Right atrium auricular region (tissue), 2 donors: ENCODE results near the gene PPP1R9B. TPM values are rescaled to one million over a fixed set of nuclear protein-coding genes. Genes with fewer than 3 reads are reported as not detected.

Experiments used
- DNase-seq: peaks from one replicate; pipeline ENCODE4 v3.0.0-alpha.2; 2019; ENCODE audit warnings: low spot score
- H3K27ac ChIP-seq, 2 donors: fragments of 200-600 bp; sonication (generic); 1 replicate in 1 of 2; 2 replicates in 1 of 2; pipeline ENCODE4 v1.5.1; 2016 to 2019
- H3K27me3 ChIP-seq, 2 donors: fragments of 200-600 bp; sonication (generic); one replicate each; pipeline versions ENCODE4 v1.5.1 to v1.6.0; 2017 to 2019
- H3K36me3 ChIP-seq: fragments of 200-600 bp; sonication (generic); one replicate; pipeline ENCODE4 v1.5.1; 2016
- H3K4me1 ChIP-seq, 2 donors: fragments of 200-600 bp; sonication (generic); one replicate each; pipeline versions ENCODE4 v1.5.1 to v1.6.0; 2017 to 2019
- H3K4me3 ChIP-seq, 2 donors: fragments of 200-600 bp; sonication (generic); 1 replicate in 1 of 2; 2 replicates in 1 of 2; pipeline ENCODE4 v1.5.1; 2017 to 2019; ENCODE audit warnings: mild to moderate bottlenecking in 1 of 2, moderate library complexity in 1 of 2
- H3K9me3 ChIP-seq, 2 donors: fragments of 200-600 bp; sonication (generic); one replicate each; pipeline ENCODE4 v1.5.1; 2019
- total RNA-seq, 2 donors: library from RNA; depleted of rRNA; stranded (reverse); fragments of >200 nt; gene quantifications; one replicate each; pipeline ENCODE4 v1.1.0, GENCODE V29; 2016
- TF ChIP-seq, protein P1 (sequence below), 2 donors: fragments of 200-600 bp; sonication (generic); IDR thresholded peaks; one replicate each; pipeline ENCODE4 v1.5.1; 2019; ENCODE audit warnings: antibody characterized with exemption in 2 of 2

PPP1R9B gene
- total RNA-seq, 2 donors from 2014 or later: 16.9 to 24.2 TPM

DNA sequence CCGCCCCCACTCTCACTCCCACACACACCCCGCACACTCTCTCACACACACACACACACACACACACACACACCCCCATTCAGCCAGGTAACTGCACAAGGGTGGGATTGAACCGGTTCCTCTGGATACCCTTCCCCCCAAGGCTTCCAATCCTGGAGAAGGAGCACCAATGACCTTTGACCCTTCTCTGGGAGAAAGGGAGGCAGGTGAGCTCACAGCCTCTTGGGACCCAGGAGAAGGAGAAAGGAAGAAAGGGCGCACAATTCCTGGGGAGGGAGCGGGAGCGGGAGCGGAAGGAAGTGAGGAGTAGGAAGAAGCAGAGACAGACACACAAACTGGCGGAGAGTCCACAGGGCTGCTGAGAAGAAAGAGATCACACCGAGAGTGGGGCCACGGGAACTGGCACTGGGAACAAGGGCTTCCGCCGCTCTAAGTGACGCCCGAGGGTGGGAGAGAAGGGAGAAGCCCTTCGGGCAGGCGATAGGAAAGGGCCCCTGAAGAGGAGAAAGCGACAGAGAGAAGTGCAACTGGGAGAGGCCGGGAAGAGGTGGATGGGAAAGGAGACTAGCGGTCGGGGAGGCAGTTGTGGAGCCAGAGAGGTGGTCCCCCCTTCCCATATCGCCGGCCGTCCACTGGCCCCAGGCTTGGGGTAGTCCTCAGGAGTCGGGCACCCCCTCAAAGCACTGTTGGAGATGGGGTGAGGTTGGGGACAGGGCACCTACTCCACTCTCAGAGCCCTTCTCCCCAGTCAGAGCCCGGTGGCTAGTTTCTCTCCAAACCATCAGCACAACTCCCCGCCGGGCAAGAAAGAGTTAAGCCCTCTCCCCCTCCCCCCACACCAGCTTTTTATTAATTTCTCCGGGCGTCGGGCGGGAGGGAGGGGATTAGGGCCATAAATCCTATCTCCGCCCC, 21.8 kb downstream of the PPP1R9B start:
- H3K4me1 ChIP-seq: peaks cover 0 to 54% of the 10 kb centered on the region in 2 donors
- DNase-seq: no peak
- peak overlapping the region in 1 of 2 donors; percentile 46 for H3K27ac ChIP-seq
- H3K36me3 ChIP-seq: no peaks in the 10 kb centered on the region
- no peaks in the 10 kb centered on the region for H3K27me3 ChIP-seq
- TF ChIP-seq, protein P1, sequence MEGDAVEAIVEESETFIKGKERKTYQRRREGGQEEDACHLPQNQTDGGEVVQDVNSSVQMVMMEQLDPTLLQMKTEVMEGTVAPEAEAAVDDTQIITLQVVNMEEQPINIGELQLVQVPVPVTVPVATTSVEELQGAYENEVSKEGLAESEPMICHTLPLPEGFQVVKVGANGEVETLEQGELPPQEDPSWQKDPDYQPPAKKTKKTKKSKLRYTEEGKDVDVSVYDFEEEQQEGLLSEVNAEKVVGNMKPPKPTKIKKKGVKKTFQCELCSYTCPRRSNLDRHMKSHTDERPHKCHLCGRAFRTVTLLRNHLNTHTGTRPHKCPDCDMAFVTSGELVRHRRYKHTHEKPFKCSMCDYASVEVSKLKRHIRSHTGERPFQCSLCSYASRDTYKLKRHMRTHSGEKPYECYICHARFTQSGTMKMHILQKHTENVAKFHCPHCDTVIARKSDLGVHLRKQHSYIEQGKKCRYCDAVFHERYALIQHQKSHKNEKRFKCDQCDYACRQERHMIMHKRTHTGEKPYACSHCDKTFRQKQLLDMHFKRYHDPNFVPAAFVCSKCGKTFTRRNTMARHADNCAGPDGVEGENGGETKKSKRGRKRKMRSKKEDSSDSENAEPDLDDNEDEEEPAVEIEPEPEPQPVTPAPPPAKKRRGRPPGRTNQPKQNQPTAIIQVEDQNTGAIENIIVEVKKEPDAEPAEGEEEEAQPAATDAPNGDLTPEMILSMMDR (IDR thresholded peaks at IDR 0.05): no peak
- H3K4me3 ChIP-seq: peak overlapping the region; percentile 40 to 57
- H3K9me3 ChIP-seq: no peaks in the 10 kb centered on the region

DNA sequence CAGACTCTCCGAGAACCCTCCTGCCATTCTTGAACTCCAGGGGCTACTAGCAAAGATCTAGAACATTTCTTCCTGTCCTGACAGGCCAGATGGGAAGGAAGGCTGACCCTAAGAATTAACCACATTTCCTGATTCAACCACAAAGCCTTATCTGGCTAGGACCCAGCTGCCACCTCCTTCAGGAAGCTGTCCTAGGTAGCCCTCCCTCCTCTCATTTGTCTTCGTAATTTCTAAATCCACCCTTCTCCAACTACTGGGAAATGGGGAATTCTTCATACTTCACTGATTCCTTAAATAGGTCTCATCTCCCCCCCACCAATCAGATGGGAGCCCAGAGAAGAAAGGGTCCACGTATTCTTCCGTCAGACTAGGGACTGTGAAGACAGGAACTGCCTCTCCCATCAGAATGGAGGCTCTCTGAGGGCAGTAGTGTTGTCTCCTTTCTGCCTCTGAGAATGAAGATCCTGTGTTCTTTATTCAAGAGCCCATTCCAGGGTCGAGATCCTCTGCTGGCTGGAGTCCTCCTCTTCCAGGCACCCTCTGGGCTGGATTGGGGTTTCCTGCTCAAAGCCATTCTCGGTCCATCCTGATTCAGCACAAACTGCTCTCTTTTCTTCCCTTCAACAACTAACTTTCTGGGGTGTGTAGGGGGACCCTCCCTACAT, 22.6 kb downstream of the PPP1R9B start:
- TF ChIP-seq, protein P1 (IDR thresholded peaks at IDR 0.05): no peak
- no peak for DNase-seq

GRCh38 chr17:50125420-50125997, 25.0 kb downstream of the PPP1R9B start:
- TF ChIP-seq, protein P1 (IDR thresholded peaks at IDR 0.05): no peak

More for the DNA sequence above, 22.6 kb downstream of the PPP1R9B start:
- H3K4me3 ChIP-seq: no peak overlapping the region
- no peaks in the 10 kb centered on the region for H3K27me3 ChIP-seq
- H3K36me3 ChIP-seq: no peaks in the 10 kb centered on the region
- peaks cover 0 to 45% of the 10 kb centered on the region in 2 donors for H3K4me1 ChIP-seq
- H3K9me3 ChIP-seq: no peaks in the 10 kb centered on the region
- no peak overlapping the region for H3K27ac ChIP-seq

DNA sequence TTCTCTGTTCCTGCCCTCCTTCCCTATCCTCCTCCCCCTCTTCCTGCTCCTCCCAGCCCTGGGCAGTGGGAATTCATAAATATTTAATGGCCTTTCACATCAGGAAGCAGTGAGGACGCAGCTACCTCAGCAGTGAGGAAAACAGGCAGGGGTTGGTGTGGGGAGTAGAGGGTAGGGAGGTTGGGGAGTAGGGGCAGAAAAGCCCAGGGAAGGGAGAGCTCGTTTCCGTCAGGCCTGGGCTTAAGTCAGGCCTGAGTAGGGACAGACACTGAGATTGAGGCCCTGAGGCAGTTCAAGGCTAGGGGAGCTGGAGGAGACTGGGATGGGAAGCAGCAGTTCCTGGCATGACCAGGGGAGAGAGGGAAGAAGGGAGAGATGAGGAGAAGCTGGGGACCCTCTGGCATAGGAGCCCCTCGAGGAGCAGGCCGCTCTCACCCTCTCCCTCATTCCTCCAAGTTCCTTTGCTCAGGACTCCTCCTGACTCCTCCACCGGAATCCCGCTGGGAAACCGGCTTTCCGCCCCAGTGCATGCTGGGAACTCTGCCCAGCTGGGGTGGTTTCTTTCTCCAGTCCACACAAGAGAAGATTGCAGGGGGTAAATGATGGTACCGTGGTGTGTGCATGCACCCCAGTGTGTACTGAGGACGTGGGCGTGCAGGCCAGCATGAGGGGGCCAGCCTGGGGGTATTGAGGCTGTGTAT, 26.7 kb downstream of the PPP1R9B start:
- no peak for DNase-seq
- Histone ChIP-seq H3K4me3 (no peak overlapping the region), H3K36me3 (no peaks in the 10 kb centered on the region), H3K9me3 (no peaks in the 10 kb centered on the region), H3K27me3 (no peaks in the 10 kb centered on the region), H3K4me1 (peaks cover 0 to 12% of the 10 kb centered on the region in 2 donors), H3K27ac (no peak overlapping the region)
- TF ChIP-seq, protein P1 (IDR thresholded peaks at IDR 0.05): no peak

More at GRCh38 chr17:50125420-50125997, 25.0 kb downstream of the PPP1R9B start:
- no peak for DNase-seq
- peaks cover 0 to 29% of the 10 kb centered on the region in 2 donors for H3K4me1 ChIP-seq
- no peaks in the 10 kb centered on the region for H3K27me3 ChIP-seq
- no peaks in the 10 kb centered on the region for H3K9me3 ChIP-seq
- H3K27ac ChIP-seq: no peak overlapping the region
- H3K4me3 ChIP-seq: no peak overlapping the region
- no peaks in the 10 kb centered on the region for H3K36me3 ChIP-seq

DNA sequence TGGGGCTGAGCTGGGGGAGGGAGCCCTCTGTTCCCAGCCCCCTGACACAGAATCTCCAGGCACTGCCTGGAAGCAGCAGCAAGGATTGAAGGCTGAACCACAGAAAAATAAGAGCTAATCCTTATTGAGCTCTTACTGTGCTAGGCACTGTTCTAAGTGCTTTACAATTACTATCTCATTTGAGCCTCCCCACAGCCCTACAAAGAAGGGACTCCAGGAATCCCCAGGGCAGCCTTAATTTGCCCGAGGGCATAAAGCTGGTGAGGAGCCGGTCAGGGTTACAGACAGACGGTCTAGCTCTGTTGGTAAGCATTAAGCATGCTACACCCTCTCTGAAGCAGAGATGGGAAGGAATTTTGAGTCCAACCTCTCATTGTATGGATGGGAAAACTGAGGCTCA, 27.5 kb downstream of the PPP1R9B start:
- H3K36me3 ChIP-seq: no peaks in the 10 kb centered on the region
- TF ChIP-seq, protein P1 (IDR thresholded peaks at IDR 0.05): no peak
- H3K27me3 ChIP-seq: no peaks in the 10 kb centered on the region
- no peak overlapping the region for H3K27ac ChIP-seq
- no peaks in the 10 kb centered on the region for H3K9me3 ChIP-seq
- no peak for DNase-seq
- H3K4me3 ChIP-seq: no peak overlapping the region
- peaks cover 0 to 8% of the 10 kb centered on the region in 2 donors for H3K4me1 ChIP-seq
